GM12891 (cell line): Measurements from ENCODE around the gene FAH.
"Not testable (repeated sequence)": the region's sequence is repeated elsewhere in the genome, so short reads cannot be mapped to it uniquely, and the experiment has no call there.

Experiments used
- DNase-seq: peaks from one replicate; pipeline ENCODE4 v3.0.0; 2011; ENCODE audit warnings: low spot score; ENCODE audit not compliant: insufficient read length
- FAIRE-seq: peaks from 2 replicates; lab custom pipeline; 2011; peaks lifted over from hg19 to GRCh38; lab: Jason Lieb, UNC
- PAX5 ChIP-seq: IDR thresholded peaks from 2 replicates; pipeline ENCODE4 v1.6.1; 2011; ENCODE audit warnings: low read length, moderate library complexity, mild to moderate bottlenecking; ENCODE audit not compliant: insufficient read depth, severe bottlenecking
- POLR2A ChIP-seq: IDR thresholded peaks from 2 replicates; pipeline ENCODE4 v1.6.1; 2011; ENCODE audit warnings: low read depth, low read length, control low read depth
- POLR2AphosphoS5 ChIP-seq: IDR thresholded peaks from 2 replicates; pipeline ENCODE4 v1.6.1; 2011; ENCODE audit warnings: low read depth, low read length, control low read depth
- POU2F2 ChIP-seq: IDR thresholded peaks from 2 replicates; pipeline ENCODE4 v1.6.1; 2011; ENCODE audit warnings: low read depth, mild to moderate bottlenecking, control low read depth, low read length, moderate library complexity
- SPI1 ChIP-seq: IDR thresholded peaks from 2 replicates; pipeline ENCODE4 v1.6.1; 2011; ENCODE audit warnings: low read depth, low read length, control low read depth
- TAF1 ChIP-seq: IDR thresholded peaks from 2 replicates; pipeline ENCODE4 v1.6.1; 2011; ENCODE audit warnings: low read depth, low read length, control low read depth

FAH gene

GRCh38 chr15:80151148-80151547 is 1.7 kb upstream of the FAH start:
- TF ChIP-seq SPI1 (no peak), TAF1 (no peak), POU2F2 (no peak), POLR2AphosphoS5 (no peak)
- FAIRE-seq (no peak), DNase-seq (no peak)

- no peak for FAIRE-seq
- TF ChIP-seq POU2F2 (no peak), TAF1 (no peak), POLR2AphosphoS5 (no peak), POLR2A (no peak), PAX5 (no peak), SPI1 (no peak)
- DNase-seq, result no peak
These were observed 1.2 kb upstream of the FAH start for GRCh38 chr15:80151576-80151975.

GRCh38 chr15:80152180-80152895 is 461 bp upstream of the FAH start:
- FAIRE-seq, result peak; percentile 64
- TF ChIP-seq POU2F2 (no peak), POLR2A (no peak), TAF1 (no peak), POLR2AphosphoS5 (no peak), PAX5 (no peak), SPI1 (no peak)
- peak; percentile 92 for DNase-seq

GRCh38 chr15:80153900-80154299 is 1.1 kb downstream of the FAH start:
- DNase-seq (no peak), FAIRE-seq (no peak)

GRCh38 chr15:80154336-80154735 is 1.5 kb downstream of the FAH start:
- DNase-seq (no peak), FAIRE-seq (no peak)
- no peak for TF ChIP-seq POU2F2
- TF ChIP-seq POLR2AphosphoS5, result no peak
- TF ChIP-seq POLR2A, result no peak
- no peak for TF ChIP-seq TAF1
- TF ChIP-seq SPI1, result no peak
- TF ChIP-seq PAX5, result no peak

More at GRCh38 chr15:80153900-80154299, 1.1 kb downstream of the FAH start:
- TF ChIP-seq SPI1 (no peak), PAX5 (no peak), POU2F2 (no peak), TAF1 (no peak), POLR2AphosphoS5 (no peak), POLR2A (no peak)

- FAIRE-seq (no peak), DNase-seq (no peak)
- TF ChIP-seq POLR2AphosphoS5, result no peak
These were observed 2.2 kb downstream of the FAH start for GRCh38 chr15:80155001-80155377.

- not testable (repeated sequence) for DNase-seq, FAIRE-seq
These were observed 2.8 kb downstream of the FAH start for GRCh38 chr15:80155378-80156175.

GRCh38 chr15:80156176-80156720 is 3.4 kb downstream of the FAH start:
- no peak for DNase-seq
- no peak for FAIRE-seq
- TF ChIP-seq POLR2A (no peak), TAF1 (no peak), SPI1 (no peak), POU2F2 (no peak), PAX5 (no peak), POLR2AphosphoS5 (no peak)

GRCh38 chr15:80157215-80157614 is 4.4 kb downstream of the FAH start:
- DNase-seq, result no peak
- FAIRE-seq, result no peak
- no peak for TF ChIP-seq POU2F2
- no peak for TF ChIP-seq PAX5
- TF ChIP-seq POLR2A, result no peak
- no peak for TF ChIP-seq POLR2AphosphoS5
- no peak for TF ChIP-seq SPI1
- TF ChIP-seq TAF1, result no peak

GRCh38 chr15:80159301-80159700 is 6.5 kb downstream of the FAH start:
- no peak for FAIRE-seq
- TF ChIP-seq SPI1 (no peak), PAX5 (no peak), POLR2A (no peak), POU2F2 (no peak), POLR2AphosphoS5 (no peak), TAF1 (no peak)
- DNase-seq, result no peak
